Small intestine (tissue), 7 donors: ENCODE measurements around the gene ELP2. TPM values are rescaled to one million over a fixed set of nuclear protein-coding genes. Genes with fewer than 3 reads are reported as not detected.

Experiments
- DNase-seq, 2 donors: peaks; one replicate each; pipeline versions ENCODE4 v3.0.0 to v3.0.0-alpha.2; 2013
- FAIRE-seq: peaks from 2 replicates; lab custom pipeline; 2012; peaks lifted over from hg19 to GRCh38; lab: Jason Lieb, UNC
- H3K27ac ChIP-seq, 3 donors: one replicate each; pipeline ENCODE4 v1.5.1; 2013; ENCODE audit warnings: low read length in 2 of 3, mild to moderate bottlenecking in 2 of 3, control low read depth in 1 of 3, inconsistent platforms in 1 of 3, low read depth in 1 of 3, moderate library complexity in 1 of 3
- H3K27me3 ChIP-seq, 3 donors: one replicate each; pipeline ENCODE4 v1.6.1; 2013; ENCODE audit warnings: low read length in 3 of 3, inconsistent platforms in 1 of 3; ENCODE audit not compliant: control insufficient read depth in 3 of 3, insufficient read depth in 3 of 3
- H3K36me3 ChIP-seq, 3 donors: one replicate each; pipeline ENCODE4 v1.6.1; 2013; ENCODE audit warnings: low read length in 3 of 3, inconsistent platforms in 1 of 3, low read depth in 1 of 3, mild to moderate bottlenecking in 1 of 3, moderate library complexity in 1 of 3; ENCODE audit not compliant: control insufficient read depth in 3 of 3, insufficient read depth in 2 of 3
- H3K4me1 ChIP-seq, 3 donors: one replicate each; pipeline ENCODE4 v1.6.1; 2013; ENCODE audit warnings: low read length in 2 of 3, inconsistent platforms in 1 of 3, low read depth in 1 of 3, mild to moderate bottlenecking in 1 of 3, moderate library complexity in 1 of 3; ENCODE audit not compliant: control insufficient read depth in 3 of 3, insufficient read depth in 2 of 3
- H3K4me3 ChIP-seq, 3 donors: one replicate each; pipeline ENCODE4 v1.5.1; 2013; ENCODE audit warnings: low read length in 3 of 3, control low read depth in 1 of 3, inconsistent platforms in 1 of 3, low read depth in 1 of 3, mild to moderate bottlenecking in 1 of 3, moderate library complexity in 1 of 3
- H3K9me3 ChIP-seq, 2 donors: one replicate each; pipeline ENCODE4 v1.6.1; 2013; ENCODE audit warnings: low read depth in 1 of 2, low read length in 1 of 2; ENCODE audit not compliant: control insufficient read depth in 2 of 2, insufficient read depth in 1 of 2
- WGBS, 3 donors: extraction: QIAGEN DNeasy Blood & Tissue Kit; methylation state at CpG; one replicate each; pipeline ENCODE4 v1.1.7; 2013; 5-methylcytosine and 5-hydroxymethylcytosine counted together
- polyA plus RNA-seq, 4 donors: library from polyadenylated mRNA; stranded (reverse) in 3 of 4; unstranded in 1 of 4; fragments of 200-250 nt in 3 of 4; fragments of 120-200 nt in 1 of 4; gene quantifications; one replicate each; pipeline versions ENCODE4 v1.2.1 to v1.2.3, GENCODE V29; 2013
- donor health status: healthy with polysubstance abuse.
- donor health status: control.
- donor health status: control.
- donor health status: Bipolar disorder and iron deficiency.
- donor health status: healthy.

Gene ELP2
- polyA plus RNA-seq, 4 donors: 30.2 to 93.4 (median 31.7) TPM

GRCh38 chr18:36135264-36135663 lies 5.6 kb downstream of the ELP2 start:
- H3K27me3 ChIP-seq: no peaks in the 10 kb centered on the region
- no peaks in the 10 kb centered on the region for H3K9me3 ChIP-seq
- H3K4me3 ChIP-seq: no peak overlapping the region
- DNase-seq: no peak
- H3K27ac ChIP-seq: no peak overlapping the region
- H3K36me3 ChIP-seq: peaks cover 2 to 22% (median 8%) of the 10 kb centered on the region in 3 donors
- 12 to 58% (median 40%) methylated on average over 1 of the region's 1 CpG for WGBS, 3 donors
- H3K4me1 ChIP-seq: peaks cover 2 to 11% (median 3%) of the 10 kb centered on the region in 3 donors
- FAIRE-seq: no peak

DNA sequence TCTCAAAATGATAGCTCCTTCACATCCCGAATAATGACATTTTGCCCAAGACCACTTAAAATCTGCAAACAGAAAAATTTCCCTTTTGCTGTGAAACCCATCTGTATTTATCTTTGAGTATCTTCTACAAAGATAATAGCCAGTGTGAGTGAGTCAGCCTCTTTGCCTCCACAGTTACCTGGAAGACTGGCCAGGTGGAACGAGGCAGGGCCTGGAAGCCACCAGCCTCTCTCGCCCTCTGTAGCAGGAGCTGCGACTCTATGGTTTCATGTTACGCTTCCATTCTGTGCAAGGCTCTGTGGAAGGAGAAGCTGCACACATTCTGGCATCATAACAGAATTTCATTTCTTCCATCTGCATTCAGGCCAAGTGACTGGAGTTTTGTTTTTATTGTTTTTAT lies 9.5 kb downstream of the ELP2 start:
- Histone ChIP-seq H3K27me3 (no peaks in the 10 kb centered on the region), H3K9me3 (no peaks in the 10 kb centered on the region), H3K27ac (no peak overlapping the region), H3K4me3 (no peak overlapping the region), H3K36me3 (peaks cover 5 to 25% (median 12%) of the 10 kb centered on the region in 3 donors), H3K4me1 (no peaks in the 10 kb centered on the region)
- DNase-seq (no peak), FAIRE-seq (no peak)
- WGBS, 3 donors: 93 to 98% (median 95%) methylated on average over 5 of the region's 5 CpGs

DNA sequence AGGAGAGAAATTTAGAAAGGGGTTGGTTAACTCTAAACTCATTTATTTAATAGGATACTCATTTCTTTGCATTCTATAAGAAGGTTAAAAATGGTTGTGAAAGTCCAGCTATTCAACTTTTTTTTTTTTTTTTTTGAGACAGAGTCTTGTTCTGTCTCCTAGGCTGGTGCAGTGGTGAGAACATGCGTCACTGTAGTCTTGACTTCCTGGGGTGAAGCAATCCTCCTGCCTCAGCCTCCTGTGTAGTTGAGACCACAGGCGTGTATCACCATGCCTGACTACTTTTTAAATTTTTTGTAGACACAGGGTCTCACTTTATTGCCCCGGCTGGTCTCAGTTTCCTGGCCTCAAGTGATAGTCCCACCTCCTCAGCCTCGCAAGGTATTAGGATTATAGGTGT lies 11.9 kb downstream of the ELP2 start:
- Histone ChIP-seq H3K9me3 (no peaks in the 10 kb centered on the region), H3K27me3 (no peaks in the 10 kb centered on the region), H3K4me1 (no peaks in the 10 kb centered on the region), H3K27ac (no peak overlapping the region), H3K4me3 (no peak overlapping the region), H3K36me3 (peaks cover 13 to 22% (median 14%) of the 10 kb centered on the region in 3 donors)
- DNase-seq (no peak), FAIRE-seq (no peak)
- 95% methylated on average over 4 of the region's 4 CpGs for WGBS, 3 donors

GRCh38 chr18:36142751-36143150 lies 13.1 kb downstream of the ELP2 start:
- peaks cover 14 to 31% (median 17%) of the 10 kb centered on the region in 3 donors for H3K36me3 ChIP-seq

GRCh38 chr18:36143391-36143790 lies 13.7 kb downstream of the ELP2 start:
- H3K27ac ChIP-seq: no peak overlapping the region
- H3K4me3 ChIP-seq: no peak overlapping the region
- FAIRE-seq: no peak
- H3K9me3 ChIP-seq: no peaks in the 10 kb centered on the region
- no peak for DNase-seq
- 91 to 96% (median 95%) methylated on average over 1 of the region's 2 CpGs for WGBS, 3 donors
- H3K36me3 ChIP-seq: peaks cover 11 to 37% (median 16%) of the 10 kb centered on the region in 3 donors
- no peaks in the 10 kb centered on the region for H3K27me3 ChIP-seq
- no peaks in the 10 kb centered on the region for H3K4me1 ChIP-seq

More at GRCh38 chr18:36142751-36143150, 13.1 kb downstream of the ELP2 start:
- WGBS, 3 donors: 82 to 90% (median 84%) methylated on average over 3 of the region's 3 CpGs
- no peak for DNase-seq
- Histone ChIP-seq H3K27me3 (no peaks in the 10 kb centered on the region), H3K9me3 (no peaks in the 10 kb centered on the region), H3K27ac (no peak overlapping the region), H3K4me1 (no peaks in the 10 kb centered on the region), H3K4me3 (no peak overlapping the region)
- peak; percentile 79 for FAIRE-seq

- 90 to 96% (median 95%) methylated on average over 5 of the region's 5 CpGs for WGBS, 3 donors
- DNase-seq: no peak
- FAIRE-seq: no peak
- H3K4me3 ChIP-seq: no peak overlapping the region
- H3K27me3 ChIP-seq: no peaks in the 10 kb centered on the region
- H3K9me3 ChIP-seq: no peaks in the 10 kb centered on the region
- H3K27ac ChIP-seq: no peak overlapping the region
- H3K36me3 ChIP-seq: peaks cover 10 to 40% (median 17%) of the 10 kb centered on the region in 3 donors
- peaks cover 0 to 10% (median 0%) of the 10 kb centered on the region in 3 donors for H3K4me1 ChIP-seq
These were observed 20.0 kb downstream of the ELP2 start for GRCh38 chr18:36149514-36150289.

DNA sequence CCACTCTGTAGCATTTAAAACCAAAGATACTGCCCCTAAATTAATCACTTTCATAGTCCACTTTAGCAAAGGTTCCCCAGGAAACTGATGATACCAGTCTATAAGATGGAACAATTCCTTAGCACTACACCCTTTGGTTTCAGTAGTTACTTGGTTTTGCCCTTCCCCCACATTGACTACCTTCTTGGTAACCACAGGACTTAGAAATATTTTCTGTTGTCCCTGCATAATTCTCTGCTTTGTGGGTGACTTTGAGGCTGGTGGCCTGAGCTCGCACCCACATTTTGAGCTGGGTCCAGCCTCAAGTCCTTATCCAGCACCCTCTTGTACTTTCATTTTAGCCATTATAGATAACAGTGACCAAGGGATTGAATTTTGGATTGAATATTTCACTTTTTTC lies 23.1 kb downstream of the ELP2 start:
- no peak overlapping the region for H3K4me3 ChIP-seq
- H3K27me3 ChIP-seq: no peaks in the 10 kb centered on the region
- FAIRE-seq (no peak), DNase-seq (no peak)
- peaks cover 5 to 35% (median 11%) of the 10 kb centered on the region in 3 donors for H3K36me3 ChIP-seq
- peak overlapping the region in 1 of 3 donors; percentile 57 for H3K27ac ChIP-seq
- 90 to 95% (median 94%) methylated on average over 1 of the region's 1 CpG for WGBS, 3 donors
- no peaks in the 10 kb centered on the region for H3K9me3 ChIP-seq
- peaks cover 0 to 13% (median 0%) of the 10 kb centered on the region in 3 donors for H3K4me1 ChIP-seq

GRCh38 chr18:36153203-36153602 lies 23.5 kb downstream of the ELP2 start:
- Histone ChIP-seq H3K4me3 (no peak overlapping the region), H3K9me3 (no peaks in the 10 kb centered on the region), H3K4me1 (peaks cover 0 to 13% (median 0%) of the 10 kb centered on the region in 3 donors), H3K27ac (peak overlapping the region in 2 of 3 donors; percentile 32 to 57), H3K36me3 (peaks cover 4 to 31% (median 11%) of the 10 kb centered on the region in 3 donors), H3K27me3 (no peaks in the 10 kb centered on the region)
- peak in 1 of 2 donors; percentile 48 for DNase-seq
- WGBS, 3 donors: 36 to 64% (median 53%) methylated on average over 4 of the region's 4 CpGs
- FAIRE-seq: no peak
